Daoy (cell line): Measurements from ENCODE around the gene CCDC63. TPM values are rescaled to one million over a fixed set of nuclear protein-coding genes. Genes with fewer than 3 reads are reported as not detected.
A peak's percentile ranks its signal among the peaks of the same experiment; 100 is the strongest.
"Not testable (repeated sequence)": the region's sequence is repeated elsewhere in the genome, so short reads cannot be mapped to it uniquely, and the experiment has no call there.

Experiments
- DNase-seq: peaks from one replicate; pipeline ENCODE4 v3.0.0-alpha.2; 2015; ENCODE audit warnings: low read depth
- total RNA-seq: library from RNA; depleted of rRNA; stranded (reverse); fragments of >200 nt; shearing (Covaris generic); gene quantifications from 2 replicates; pipeline ENCODE4 v1.2.3, GENCODE V29; 2014

Gene CCDC63
- total RNA-seq, 1 experiment from 2014 or later = not detected

DNA sequence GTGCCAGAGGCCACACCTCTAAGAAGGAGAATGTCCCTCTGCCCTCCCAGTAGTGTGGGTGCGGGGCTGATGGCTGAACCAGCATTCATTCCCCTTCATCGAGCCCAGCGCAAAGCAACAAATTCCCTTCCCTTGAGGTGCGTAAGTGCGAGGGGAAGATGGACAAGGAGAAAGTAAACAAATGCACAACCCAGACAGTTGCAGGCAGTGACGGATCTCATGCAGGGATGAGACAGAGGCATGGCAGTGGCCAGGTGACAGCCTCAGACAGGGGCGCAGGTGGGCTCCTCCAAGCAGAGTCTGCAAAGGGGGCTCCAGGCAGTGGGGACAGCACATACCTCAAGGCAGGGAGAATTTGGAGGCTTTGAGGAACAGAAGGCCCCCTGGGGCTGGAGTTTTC, 75.9 kb downstream of the CCDC63 start:
- no peak for DNase-seq

- DNase-seq = no peak
Measured at GRCh38 chr12:110923192-110923591, 76.4 kb downstream of the CCDC63 start.

- DNase-seq = no peak
Measured at GRCh38 chr12:110923692-110924334, 77.0 kb downstream of the CCDC63 start.

DNA sequence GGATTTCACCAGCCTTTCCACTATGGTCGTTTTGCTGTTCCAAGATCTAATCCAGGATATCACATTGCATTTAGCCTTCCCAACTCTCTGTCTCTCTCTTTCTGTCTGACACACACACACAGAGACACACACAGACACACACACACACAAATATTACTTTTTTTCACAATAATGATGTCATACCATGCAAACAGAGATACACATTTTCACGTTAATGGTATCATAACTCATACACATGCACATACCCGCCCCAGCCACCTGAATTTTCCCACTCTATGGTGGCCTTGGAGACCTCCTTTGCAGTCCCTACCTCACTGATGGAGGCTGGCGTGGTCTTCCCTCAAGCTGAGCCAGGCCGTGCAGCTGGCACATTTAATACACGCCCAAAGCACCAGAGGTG, 80.8 kb downstream of the CCDC63 start:
- no peak for DNase-seq

- DNase-seq = no peak
Measured at GRCh38 chr12:110928700-110929099, 81.9 kb downstream of the CCDC63 start.

GRCh38 chr12:110929818-110930217, 83.0 kb downstream of the CCDC63 start:
- no peak for DNase-seq

DNA sequence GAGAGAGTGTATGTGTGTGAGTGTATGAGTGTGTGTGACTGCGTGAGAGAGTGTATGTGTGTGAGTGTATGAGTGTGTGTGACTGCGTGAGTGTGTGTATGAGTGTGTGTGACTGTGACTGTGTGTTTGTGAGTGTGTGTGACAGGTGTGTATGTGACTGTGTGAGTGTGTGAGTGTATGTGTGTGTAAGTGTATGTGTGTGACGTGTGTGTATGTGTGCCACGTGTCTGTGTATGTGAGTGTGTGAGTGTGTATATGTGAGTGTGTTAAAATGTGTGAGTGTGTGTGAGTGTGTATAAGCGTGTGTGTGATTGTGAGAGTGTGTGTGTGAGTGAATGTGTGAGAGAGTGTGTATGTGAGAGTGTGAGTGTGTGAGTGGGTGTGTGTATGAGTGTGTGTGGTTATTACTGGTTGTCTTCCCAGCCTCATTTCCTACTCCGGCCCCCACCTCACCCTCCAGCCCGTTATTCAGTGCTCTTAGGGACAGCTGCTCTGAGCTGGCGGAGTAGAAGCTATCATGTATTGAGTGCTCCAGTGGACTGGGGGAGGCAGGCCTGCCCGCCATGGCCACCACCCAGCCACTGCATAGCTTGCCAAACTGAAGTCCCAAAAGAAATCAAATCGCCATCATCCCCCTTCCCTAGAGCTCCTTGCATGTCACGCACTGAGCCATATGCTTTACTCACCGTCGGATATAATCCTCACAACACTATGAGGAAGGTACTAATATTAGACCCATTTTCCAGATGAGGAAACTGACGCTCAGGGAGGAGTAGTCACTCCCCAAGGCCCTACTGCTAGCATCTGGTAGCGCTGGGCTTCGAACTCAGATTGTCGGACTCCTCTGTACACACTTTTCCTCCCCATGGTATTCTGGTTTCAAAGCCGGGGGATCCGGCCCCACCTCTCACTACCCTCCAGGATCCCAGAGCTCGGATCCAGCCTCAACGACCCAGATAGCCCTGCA, 83.8 kb downstream of the CCDC63 start:
- no peak for DNase-seq

- DNase-seq = no peak
Measured at GRCh38 chr12:110931315-110931728, 84.5 kb downstream of the CCDC63 start.

- DNase-seq = no peak
Measured at GRCh38 chr12:110932046-110932445, 85.3 kb downstream of the CCDC63 start.

- no peak for DNase-seq
Measured at GRCh38 chr12:110933326-110933974, 86.7 kb downstream of the CCDC63 start.

DNA sequence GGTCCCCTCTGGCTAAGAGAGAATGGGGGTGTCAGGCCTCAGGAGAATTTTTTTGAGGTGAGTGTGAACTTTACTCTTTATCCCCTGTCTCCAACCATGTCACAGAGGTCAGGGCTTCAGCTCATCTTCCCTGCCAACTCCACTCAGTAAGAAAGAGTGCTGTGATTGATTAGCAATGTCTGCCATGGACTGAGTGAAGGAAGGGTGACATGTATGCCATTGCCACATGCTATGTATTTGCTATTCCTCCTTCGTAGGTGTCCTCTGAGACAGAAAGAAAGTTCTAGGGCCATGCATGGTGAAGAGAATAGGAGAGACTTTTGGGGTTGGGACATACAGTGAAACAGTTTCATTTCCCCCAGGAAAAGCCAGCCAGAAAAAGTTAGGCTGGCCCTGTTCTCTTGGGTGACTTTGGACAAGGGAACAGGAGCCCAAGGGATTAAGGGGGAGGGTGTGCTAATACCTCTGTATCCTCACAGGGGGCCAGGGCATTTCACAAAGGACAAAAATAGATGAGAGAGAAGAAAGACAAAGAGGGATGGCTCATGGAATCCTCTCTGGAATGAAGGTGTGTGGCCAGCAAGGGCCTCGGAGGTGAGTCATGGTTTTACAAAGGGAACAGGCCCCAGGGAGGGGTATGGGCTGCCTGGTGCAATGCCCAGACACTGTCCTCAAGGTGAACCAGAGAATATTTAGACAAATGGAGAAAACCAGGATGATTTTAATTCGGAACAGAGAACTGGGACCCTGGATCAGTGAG, 87.5 kb downstream of the CCDC63 start:
- peak; percentile 38 for DNase-seq

DNA sequence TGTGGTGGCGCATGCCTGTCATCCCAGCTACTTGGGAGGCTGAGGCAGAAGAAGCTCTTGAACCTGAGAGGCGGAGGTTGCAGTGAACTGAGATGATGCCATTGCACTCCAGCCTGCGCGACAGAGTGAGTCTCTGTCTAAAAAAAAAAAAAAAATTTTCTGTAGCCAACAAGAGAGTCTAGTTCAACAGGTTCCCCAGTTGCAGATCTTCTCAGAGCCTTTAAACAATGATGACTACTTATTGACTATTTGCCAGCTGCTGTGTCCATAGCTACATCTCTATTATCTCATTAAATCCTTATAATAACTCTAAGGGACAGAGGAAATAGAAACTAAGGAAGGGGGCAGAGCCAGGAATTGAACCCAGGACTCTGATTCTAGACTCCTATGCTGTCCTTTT, 88.8 kb downstream of the CCDC63 start:
- no peak for DNase-seq

GRCh38 chr12:110936367-110937103, 89.7 kb downstream of the CCDC63 start:
- DNase-seq = no peak

GRCh38 chr12:110937104-110937641, 90.4 kb downstream of the CCDC63 start:
- DNase-seq = peak; percentile 68

- no peak for DNase-seq
Measured at GRCh38 chr12:110940296-110940695, 93.5 kb downstream of the CCDC63 start.

DNA sequence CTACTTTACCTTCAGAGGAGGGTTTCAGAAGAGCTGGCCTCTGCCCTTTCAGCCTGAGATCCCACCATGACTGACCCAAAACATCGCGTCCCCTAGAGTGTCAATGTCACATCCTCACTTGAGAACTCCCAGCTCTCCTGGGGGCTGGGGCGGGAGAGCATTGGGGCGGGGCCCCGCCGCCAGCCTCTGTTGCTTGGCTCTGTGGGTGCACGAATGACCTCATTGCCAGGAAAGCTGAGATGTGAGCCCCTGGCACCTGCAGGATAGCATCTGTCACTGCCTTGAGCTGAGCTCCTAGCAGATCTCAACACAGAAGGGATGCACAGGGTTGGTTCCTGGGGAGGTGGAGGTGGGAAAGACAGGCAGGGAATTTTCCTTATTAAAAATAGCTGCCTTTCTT, 94.1 kb downstream of the CCDC63 start:
- no peak for DNase-seq

DNA sequence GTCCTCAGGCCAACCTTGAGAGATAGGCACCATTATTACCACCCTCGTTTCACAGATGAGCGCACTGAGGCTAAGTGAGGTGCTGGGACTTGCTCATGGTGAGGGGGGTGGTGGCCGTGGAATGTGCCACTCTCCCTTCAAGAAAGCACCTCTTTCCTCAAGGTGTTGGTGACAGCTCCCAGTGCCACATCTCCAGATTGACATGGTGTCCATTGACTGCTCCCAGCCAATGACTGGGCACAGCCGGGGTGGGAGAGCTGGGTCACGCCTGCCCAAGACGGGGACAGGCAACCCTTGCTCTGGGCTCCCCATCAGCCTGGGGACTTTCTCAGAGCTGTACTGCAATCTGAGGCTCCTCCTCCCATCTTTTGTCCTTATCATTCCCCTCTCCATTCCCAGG, 94.6 kb downstream of the CCDC63 start:
- DNase-seq = no peak

GRCh38 chr12:110943373-110943772, 96.6 kb downstream of the CCDC63 start:
- DNase-seq = no peak

DNA sequence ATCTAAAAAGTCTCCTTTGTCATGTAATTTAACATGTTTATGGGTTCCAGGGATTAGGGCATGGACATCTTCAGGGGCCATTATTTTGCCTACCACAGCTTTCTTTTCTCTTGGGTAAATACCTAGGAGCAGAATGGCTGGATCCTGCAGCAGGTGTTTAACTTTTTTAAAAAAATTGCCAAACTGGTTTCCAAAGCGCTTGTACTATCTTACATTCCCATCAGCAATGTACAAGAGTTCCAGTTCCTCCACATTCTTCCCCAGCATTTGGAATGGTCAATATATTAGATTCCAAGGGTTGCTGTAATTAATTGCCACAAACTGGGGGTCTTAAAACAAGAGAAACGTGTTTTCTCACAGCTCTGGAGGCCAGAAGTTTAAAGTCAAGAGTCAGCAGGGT, 101.3 kb downstream of the CCDC63 start:
- DNase-seq = no peak

GRCh38 chr12:110950466-110950865, 103.7 kb downstream of the CCDC63 start:
- DNase-seq = not testable (repeated sequence)

- DNase-seq = not testable (repeated sequence)
Measured at GRCh38 chr12:110950867-110951266, 104.1 kb downstream of the CCDC63 start.
